ENCODE data around the gene CTNNA3. TPM values are rescaled to one million over a fixed set of nuclear protein-coding genes. Genes with fewer than 3 reads are reported as not detected.
"Not testable (repeated sequence)": the region's sequence is repeated elsewhere in the genome, so short reads cannot be mapped to it uniquely, and the experiment has no call there.

The CTNNA3 gene
- polyA plus RNA-seq (ENCODE audit: insufficient read length in 4 of 4): 1 to 10 TPM; 3.4 to 4.4 (median 4.0) TPM

- DNase-seq (ENCODE audit: low read depth in 4 of 4, low spot score in 3 of 4): no peak
Measured at GRCh38 chr10:67696029-67696428, at the start of gene CTNNA3. CTNNA3 (minus strand) TSS chr10:67696195.

GRCh38 chr10:67735430-67735829, 39.4 kb upstream of the CTNNA3 start:
- DNase-seq (ENCODE audit: low read depth in 4 of 4, low spot score in 3 of 4): no peak

GRCh38 chr10:67733511-67733910, 37.5 kb upstream of the CTNNA3 start:
- no peak for DNase-seq (ENCODE audit: low read depth in 4 of 4, low spot score in 3 of 4)

- DNase-seq (ENCODE audit: low read depth in 4 of 4, low spot score in 3 of 4): no peak
Measured at GRCh38 chr10:67725567-67725966, 29.6 kb upstream of the CTNNA3 start.

- no peak for DNase-seq (ENCODE audit: low read depth in 4 of 4, low spot score in 3 of 4)
Measured at GRCh38 chr10:67723601-67724000, 27.6 kb upstream of the CTNNA3 start.

- no peak for DNase-seq (ENCODE audit: low read depth in 4 of 4, low spot score in 3 of 4)
Measured at GRCh38 chr10:67722113-67722512, 26.1 kb upstream of the CTNNA3 start.

- DNase-seq (ENCODE audit: low read depth in 4 of 4, low spot score in 3 of 4): not testable (repeated sequence)
Measured at GRCh38 chr10:67716455-67716854, 20.5 kb upstream of the CTNNA3 start.

- DNase-seq (ENCODE audit: low read depth in 4 of 4, low spot score in 3 of 4): no peak
Measured at GRCh38 chr10:67705921-67706320, 9.9 kb upstream of the CTNNA3 start.

GRCh38 chr10:67699613-67700270, 3.7 kb upstream of the CTNNA3 start:
- not testable (repeated sequence) for DNase-seq (ENCODE audit: low read depth in 4 of 4, low spot score in 3 of 4)

GRCh38 chr10:67698164-67698563, 2.2 kb upstream of the CTNNA3 start:
- no peak for DNase-seq (ENCODE audit: low read depth in 4 of 4, low spot score in 3 of 4)

GRCh38 chr10:67697724-67698131, 1.7 kb upstream of the CTNNA3 start:
- DNase-seq (ENCODE audit: low read depth in 4 of 4, low spot score in 3 of 4): peak; percentile 16 to 40 (median 27)

- no peak for DNase-seq (ENCODE audit: low read depth in 4 of 4, low spot score in 3 of 4)
Measured at GRCh38 chr10:67696679-67697078, 684 bp upstream of the CTNNA3 start.

GRCh38 chr10:67695555-67695954, 440 bp downstream of the CTNNA3 start:
- no peak for DNase-seq (ENCODE audit: low read depth in 4 of 4, low spot score in 3 of 4)

GRCh38 chr10:67691861-67692260, 4.1 kb downstream of the CTNNA3 start:
- not testable (repeated sequence) for DNase-seq (ENCODE audit: low read depth in 4 of 4, low spot score in 3 of 4)

- DNase-seq (ENCODE audit: low read depth in 4 of 4, low spot score in 3 of 4): not testable (repeated sequence)
Measured at GRCh38 chr10:67690540-67690939, 5.5 kb downstream of the CTNNA3 start.

GRCh38 chr10:67684140-67684539, 11.9 kb downstream of the CTNNA3 start:
- not testable (repeated sequence) for DNase-seq (ENCODE audit: low read depth in 4 of 4, low spot score in 3 of 4)

- no peak for DNase-seq (ENCODE audit: low read depth in 4 of 4, low spot score in 3 of 4)
Measured at GRCh38 chr10:67678335-67678974, 17.5 kb downstream of the CTNNA3 start.

- DNase-seq (ENCODE audit: low read depth in 4 of 4, low spot score in 3 of 4): no peak
Measured at GRCh38 chr10:67676208-67676825, 19.7 kb downstream of the CTNNA3 start.

- DNase-seq (ENCODE audit: low read depth in 4 of 4, low spot score in 3 of 4): no peak
Measured at GRCh38 chr10:67670401-67670800, 25.6 kb downstream of the CTNNA3 start.

- no peak for DNase-seq (ENCODE audit: low read depth in 4 of 4, low spot score in 3 of 4)
Measured at GRCh38 chr10:67669978-67670377, 26.0 kb downstream of the CTNNA3 start.

GRCh38 chr10:67668448-67668847, 27.5 kb downstream of the CTNNA3 start:
- DNase-seq (ENCODE audit: low read depth in 4 of 4, low spot score in 3 of 4): no peak

GRCh38 chr10:67667035-67667425, 29.0 kb downstream of the CTNNA3 start:
- DNase-seq (ENCODE audit: low read depth in 4 of 4, low spot score in 3 of 4): no peak
